GM12864 (cell line): Measurements from ENCODE around the gene LSM14B.

ENCODE experiments used
- DNase-seq: peaks from one replicate; pipeline ENCODE4 v3.0.0-alpha.2; 2011; ENCODE audit warnings: low read depth
- H3K4me3 ChIP-seq: 2 replicates; pipeline ENCODE4 v1.5.1; 2011; ENCODE audit warnings: mild to moderate bottlenecking, low read depth, low read length, control low read depth
- TF ChIP-seq, protein P1 (sequence below): IDR thresholded peaks from 2 replicates; pipeline ENCODE4 v1.5.1; 2011; ENCODE audit warnings: low read depth, mild to moderate bottlenecking, moderate library complexity, low read length, control low read depth, inconsistent platforms; ENCODE audit errors: missing control alignments

The LSM14B gene

DNA sequence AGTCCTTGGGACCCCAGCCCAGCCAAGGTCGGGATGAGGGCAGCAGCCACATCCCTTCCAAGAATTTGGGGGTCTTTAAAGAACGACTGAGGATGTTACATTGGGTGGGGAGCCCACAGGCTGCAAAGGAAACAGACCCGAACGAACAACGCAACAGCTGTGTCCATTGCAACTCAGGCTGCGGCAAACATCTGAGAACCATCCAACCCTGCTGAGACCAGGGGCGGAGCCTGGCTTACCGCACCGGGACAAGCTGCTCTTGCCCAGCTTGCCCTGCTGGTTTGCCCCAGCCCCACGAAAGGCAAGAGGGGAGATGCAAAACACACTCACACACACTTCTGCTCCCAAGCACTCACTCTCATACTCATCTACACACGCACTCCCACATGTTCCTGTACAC, 35.0 kb upstream of the LSM14B start:
- H3K4me3 ChIP-seq: no peak overlapping the region
- TF ChIP-seq, protein P1, sequence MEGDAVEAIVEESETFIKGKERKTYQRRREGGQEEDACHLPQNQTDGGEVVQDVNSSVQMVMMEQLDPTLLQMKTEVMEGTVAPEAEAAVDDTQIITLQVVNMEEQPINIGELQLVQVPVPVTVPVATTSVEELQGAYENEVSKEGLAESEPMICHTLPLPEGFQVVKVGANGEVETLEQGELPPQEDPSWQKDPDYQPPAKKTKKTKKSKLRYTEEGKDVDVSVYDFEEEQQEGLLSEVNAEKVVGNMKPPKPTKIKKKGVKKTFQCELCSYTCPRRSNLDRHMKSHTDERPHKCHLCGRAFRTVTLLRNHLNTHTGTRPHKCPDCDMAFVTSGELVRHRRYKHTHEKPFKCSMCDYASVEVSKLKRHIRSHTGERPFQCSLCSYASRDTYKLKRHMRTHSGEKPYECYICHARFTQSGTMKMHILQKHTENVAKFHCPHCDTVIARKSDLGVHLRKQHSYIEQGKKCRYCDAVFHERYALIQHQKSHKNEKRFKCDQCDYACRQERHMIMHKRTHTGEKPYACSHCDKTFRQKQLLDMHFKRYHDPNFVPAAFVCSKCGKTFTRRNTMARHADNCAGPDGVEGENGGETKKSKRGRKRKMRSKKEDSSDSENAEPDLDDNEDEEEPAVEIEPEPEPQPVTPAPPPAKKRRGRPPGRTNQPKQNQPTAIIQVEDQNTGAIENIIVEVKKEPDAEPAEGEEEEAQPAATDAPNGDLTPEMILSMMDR: no peak
- no peak for DNase-seq

DNA sequence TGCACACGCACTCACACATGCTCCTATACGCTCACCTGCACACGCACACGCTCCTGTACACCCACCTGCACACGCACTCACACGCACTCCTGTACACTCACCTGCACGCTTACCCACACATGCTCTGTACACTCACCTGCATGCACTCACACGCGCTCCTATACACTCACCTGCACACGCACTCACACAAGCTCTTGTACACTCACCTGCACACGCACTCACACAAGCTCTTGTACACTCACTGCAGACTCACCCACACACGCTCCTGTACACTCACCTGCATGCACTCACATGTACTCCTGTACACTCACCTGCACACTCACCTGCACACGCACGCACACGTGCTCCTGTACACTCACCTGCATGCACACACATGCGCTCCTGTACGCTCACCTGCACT, 34.6 kb upstream of the LSM14B start:
- no peak overlapping the region for H3K4me3 ChIP-seq
- DNase-seq: no peak
- TF ChIP-seq, protein P1: no peak

DNA sequence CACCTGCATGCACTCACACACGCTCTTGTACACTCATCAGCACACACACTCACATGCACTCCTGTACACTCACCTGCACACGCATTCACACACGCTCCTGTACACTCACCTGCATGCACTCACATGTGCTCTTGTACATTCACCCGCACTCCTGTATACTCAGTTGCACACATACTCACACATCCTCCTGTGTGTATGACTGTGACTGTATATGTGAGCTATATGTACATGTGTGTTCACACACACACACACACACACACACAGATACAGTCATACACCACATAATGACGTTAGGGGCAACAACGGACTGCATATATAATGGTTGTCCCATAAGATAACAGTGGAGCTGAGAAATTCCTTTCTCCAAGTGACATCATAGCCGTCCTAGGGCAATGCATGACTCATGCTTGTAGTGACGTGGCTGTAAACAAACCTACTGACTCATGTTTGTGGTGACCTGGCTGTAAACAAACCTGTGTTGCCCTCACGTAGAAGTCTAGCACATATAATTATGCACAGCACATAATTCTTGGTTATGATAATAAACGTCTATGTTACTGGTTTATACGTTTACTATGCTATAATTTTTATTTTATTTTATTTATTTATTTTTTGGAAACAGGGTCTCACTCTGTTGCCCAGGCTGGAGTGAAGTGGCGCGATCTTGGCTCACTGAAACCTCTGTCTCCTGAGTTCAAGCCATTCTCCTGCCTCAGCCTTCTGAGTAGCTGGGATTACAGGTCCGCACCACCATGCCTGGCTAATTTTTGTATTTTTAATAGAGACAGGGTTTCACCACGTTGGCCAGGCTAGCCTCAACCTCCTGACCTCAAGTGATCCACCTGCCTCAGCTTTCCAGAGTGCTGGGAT, 33.8 kb upstream of the LSM14B start:
- no peak overlapping the region for H3K4me3 ChIP-seq
- TF ChIP-seq, protein P1: no peak
- no peak for DNase-seq

DNA sequence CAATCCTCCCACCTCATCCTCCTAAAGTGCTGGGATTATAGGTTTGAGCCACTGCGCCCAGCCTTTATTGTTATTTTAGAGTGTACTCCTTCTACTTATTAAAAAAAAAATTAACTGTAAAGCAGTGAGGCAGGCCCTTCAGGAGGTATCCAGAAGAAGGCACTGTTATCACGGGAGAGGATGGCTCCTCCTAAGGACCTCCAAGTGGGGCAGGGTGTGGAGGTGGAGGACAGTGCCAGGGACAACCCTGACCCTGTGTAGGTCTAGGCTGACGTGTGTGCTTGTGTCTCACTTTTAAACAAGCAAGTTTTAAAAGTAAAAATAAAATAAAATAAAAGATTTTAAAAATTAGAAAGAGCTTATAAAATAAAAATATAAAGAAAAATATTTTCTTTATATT, 32.9 kb upstream of the LSM14B start:
- H3K4me3 ChIP-seq: no peak overlapping the region
- TF ChIP-seq, protein P1: no peak
- no peak for DNase-seq

DNA sequence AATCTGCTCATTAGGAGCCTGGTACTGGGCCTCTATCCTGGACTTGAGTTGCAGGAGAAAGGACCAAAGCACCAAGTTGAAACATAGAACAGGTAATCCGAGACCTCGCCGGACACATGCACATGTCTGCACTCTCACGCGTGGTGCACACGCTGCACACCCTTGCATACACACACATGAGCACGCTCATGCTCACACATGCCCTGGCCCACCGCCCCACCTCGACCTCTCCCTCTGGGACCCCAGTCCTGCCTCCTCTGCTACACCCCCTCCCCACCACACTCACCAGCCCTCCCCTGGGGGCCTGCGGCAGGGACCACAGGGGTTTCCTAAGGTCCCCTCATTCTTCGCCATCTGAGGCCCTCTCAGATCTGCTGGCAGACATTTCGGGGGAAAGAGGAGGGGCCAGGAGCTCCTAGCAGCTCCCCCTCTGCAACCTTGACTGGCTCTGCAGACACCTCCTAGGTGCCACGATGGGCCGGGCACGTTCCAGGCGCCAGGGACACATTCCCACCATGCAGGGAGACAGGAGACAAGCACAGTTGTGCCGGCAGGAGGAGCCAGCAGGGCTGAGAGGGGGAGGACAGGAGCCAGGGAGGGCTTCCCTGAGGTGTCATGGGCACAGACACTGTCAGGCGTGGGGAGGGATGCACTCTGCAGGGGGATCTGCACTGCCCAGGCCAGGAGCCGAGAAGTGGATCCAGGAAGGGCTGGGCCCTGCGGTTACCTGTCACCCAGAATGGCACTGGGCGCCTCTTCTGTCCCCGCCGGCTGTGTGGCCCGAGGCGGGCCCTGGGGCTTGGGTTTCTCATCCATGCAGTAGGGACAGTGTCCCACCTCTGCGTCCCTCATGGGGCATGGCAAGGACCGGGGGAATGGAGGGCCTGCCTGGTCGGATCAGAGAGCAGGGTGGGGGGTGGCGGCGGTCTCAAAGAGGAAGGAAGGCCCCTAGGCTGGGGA, 25.6 kb upstream of the LSM14B start:
- no peak for DNase-seq
- TF ChIP-seq, protein P1: no peak
- H3K4me3 ChIP-seq: no peak overlapping the region

DNA sequence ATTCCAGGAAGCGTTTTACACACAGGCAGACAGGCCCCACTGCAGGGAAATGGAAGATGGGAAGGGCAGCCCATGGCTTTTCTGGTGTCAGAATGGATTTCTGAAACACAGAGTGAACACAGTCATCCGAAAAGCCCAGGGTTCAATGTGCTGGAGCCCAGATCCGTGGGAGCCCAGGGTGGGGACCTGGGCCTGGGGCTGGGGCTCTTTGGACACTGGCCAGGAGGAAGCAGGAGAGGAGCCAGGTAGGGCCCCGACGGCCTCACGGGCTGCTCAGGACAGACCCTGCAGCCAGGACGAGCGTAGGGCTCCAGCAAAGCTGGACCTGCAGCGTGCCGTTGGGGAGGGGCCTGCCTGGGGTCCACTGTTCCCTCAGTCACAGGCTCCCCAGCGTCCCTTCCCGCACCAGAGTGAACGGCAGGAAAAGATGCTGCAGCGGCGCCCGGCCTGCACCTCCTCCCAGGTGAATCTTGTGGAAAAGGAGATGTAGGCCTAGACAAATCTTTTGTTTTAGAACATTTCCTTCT, 24.3 kb upstream of the LSM14B start:
- no peak for DNase-seq
- TF ChIP-seq, protein P1: no peak
- H3K4me3 ChIP-seq: no peak overlapping the region
